ENCODE data around the gene ECSIT. TPM values are rescaled to one million over a fixed set of nuclear protein-coding genes. Genes with fewer than 3 reads are reported as not detected.
"Not testable (repeated sequence)": the region's sequence is repeated elsewhere in the genome, so short reads cannot be mapped to it uniquely, and the experiment has no call there.

Gene ECSIT
- total and polyA plus RNA-seq, 7 donors: 84.3 to 196 (median 113) TPM

DNA sequence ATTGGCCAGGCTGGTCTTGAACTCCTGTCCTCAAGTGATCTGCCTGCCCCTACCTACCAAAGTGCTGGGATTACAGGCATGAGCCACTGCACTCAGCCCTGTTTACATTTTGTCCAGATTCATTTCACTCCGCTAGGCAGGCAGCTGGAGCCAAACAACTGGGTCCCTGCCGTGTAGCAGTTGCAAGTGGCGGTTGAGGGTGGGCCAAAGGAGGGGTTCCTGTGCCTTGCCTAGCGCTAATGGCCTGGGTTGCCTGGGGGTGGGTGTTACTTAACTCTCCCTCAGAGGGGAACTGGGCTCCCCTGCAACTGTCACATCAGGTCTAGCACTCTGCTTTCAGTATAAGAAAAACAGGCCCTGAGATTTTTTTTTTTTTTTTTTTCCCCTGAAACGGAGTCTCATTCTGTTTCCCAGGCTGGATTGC is 41.1 kb upstream of the ECSIT start:
- Histone ChIP-seq H3K4me3 (no peak overlapping the region), H3K4me1 (no peaks in the 10 kb centered on the region), H3K27me3 (ENCODE audit: insufficient read depth in 3 of 3, low read length in 2 of 3) (no peaks in the 10 kb centered on the region), H3K27ac (no peak overlapping the region), H3K36me3 (ENCODE audit: insufficient read depth in 1 of 2, low read depth in 1 of 2) (no peaks in the 10 kb centered on the region), H3K9me3 (no peaks in the 10 kb centered on the region)
- intact Hi-C loops (cut with DNase I): no loop called here
- no peak for ATAC-seq
- TF ChIP-seq CTCF (IDR thresholded peaks at IDR 0.05): no peak
- WGBS, 3 donors: 65 to 67% (median 65%) methylated on average over 5 of the region's 5 CpGs
- DNase-seq: no peak

DNA sequence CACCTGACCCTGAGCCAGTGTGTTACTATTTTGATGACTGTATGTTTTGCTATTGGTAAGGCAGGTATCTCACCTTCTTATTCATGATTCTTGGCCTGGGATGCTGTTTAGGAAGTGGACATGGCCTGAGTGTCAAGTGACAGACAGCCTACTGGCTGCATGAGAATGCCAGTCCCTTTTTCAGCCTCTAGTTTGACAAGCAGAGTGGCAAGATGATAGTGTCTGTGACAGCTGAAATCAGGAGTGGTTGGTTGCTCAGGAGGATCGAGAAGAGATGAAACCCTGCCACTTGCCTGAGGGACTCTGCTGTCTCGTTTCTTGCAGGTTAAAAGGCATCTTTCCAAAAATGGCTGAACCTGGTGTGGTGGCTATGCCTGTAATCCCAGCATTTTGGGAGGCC is 37.2 kb upstream of the ECSIT start:
- no peak for TF ChIP-seq CTCF (IDR thresholded peaks at IDR 0.05)
- Histone ChIP-seq H3K9me3 (no peaks in the 10 kb centered on the region), H3K4me1 (no peaks in the 10 kb centered on the region), H3K27ac (no peak overlapping the region), H3K36me3 (ENCODE audit: insufficient read depth in 1 of 2, low read depth in 1 of 2) (peaks cover 0 to 6% of the 10 kb centered on the region in 2 donors), H3K27me3 (ENCODE audit: insufficient read depth in 3 of 3, low read length in 2 of 3) (no peaks in the 10 kb centered on the region), H3K4me3 (no peak overlapping the region)
- intact Hi-C loops (cut with DNase I): no loop called here
- no peak for DNase-seq
- WGBS, 3 donors: 75 to 83% (median 77%) methylated on average over 2 of the region's 2 CpGs
- no peak for ATAC-seq

GRCh38 chr19:11565649-11565980 is 36.7 kb upstream of the ECSIT start:
- 84 to 91% (median 87%) methylated on average over 5 of the region's 5 CpGs for WGBS, 3 donors
- H3K36me3 ChIP-seq (ENCODE audit: insufficient read depth in 1 of 2, low read depth in 1 of 2); intact Hi-C loops (cut with DNase I); H3K9me3 ChIP-seq; DNase-seq; H3K27me3 ChIP-seq (ENCODE audit: insufficient read depth in 3 of 3, low read length in 2 of 3); H3K4me1 ChIP-seq; ATAC-seq; H3K27ac ChIP-seq; H3K4me3 ChIP-seq: not testable (repeated sequence)

GRCh38 chr19:11564082-11564807 is 35.3 kb upstream of the ECSIT start:
- 94 to 98% (median 97%) methylated on average over 6 of the region's 6 CpGs for WGBS, 3 donors
- H3K9me3 ChIP-seq; H3K27me3 ChIP-seq (ENCODE audit: insufficient read depth in 3 of 3, low read length in 2 of 3); H3K4me3 ChIP-seq; DNase-seq; intact Hi-C loops (cut with DNase I); H3K4me1 ChIP-seq; H3K36me3 ChIP-seq (ENCODE audit: insufficient read depth in 1 of 2, low read depth in 1 of 2); H3K27ac ChIP-seq; ATAC-seq: not testable (repeated sequence)

DNA sequence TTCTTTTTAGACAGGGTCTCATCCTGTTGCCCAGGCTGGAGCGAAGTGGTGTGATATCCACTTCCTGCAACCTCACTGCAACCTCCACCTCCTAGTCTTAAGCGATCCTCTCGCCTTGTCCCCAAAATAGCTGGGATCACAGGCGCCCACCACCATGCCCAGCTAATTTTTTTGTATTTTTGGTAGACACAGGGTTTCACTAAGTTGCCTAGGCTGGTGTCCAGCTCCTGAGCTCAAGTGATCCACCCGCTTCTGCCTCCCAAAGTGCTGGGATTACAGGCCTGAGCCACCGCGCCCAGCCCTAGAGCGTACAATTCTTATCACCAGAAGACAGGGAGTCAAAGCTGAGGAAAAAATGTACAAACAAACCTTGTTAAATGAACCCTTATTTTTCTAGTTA is 34.6 kb upstream of the ECSIT start:
- H3K27me3 ChIP-seq (ENCODE audit: insufficient read depth in 3 of 3, low read length in 2 of 3): no peaks in the 10 kb centered on the region
- peaks cover 10% of the 10 kb centered on the region for H3K4me1 ChIP-seq
- no peak for ATAC-seq
- no peak for TF ChIP-seq CTCF (IDR thresholded peaks at IDR 0.05)
- no peaks in the 10 kb centered on the region for H3K9me3 ChIP-seq
- 85 to 90% (median 89%) methylated on average over 8 of the region's 8 CpGs for WGBS, 3 donors
- intact Hi-C loops (cut with DNase I): no loop called here
- no peak for DNase-seq
- H3K27ac ChIP-seq: no peak overlapping the region
- no peak overlapping the region for H3K4me3 ChIP-seq
- peaks cover 0 to 6% of the 10 kb centered on the region in 2 donors for H3K36me3 ChIP-seq (ENCODE audit: insufficient read depth in 1 of 2, low read depth in 1 of 2)
